Measurements from ENCODE around the gene VPS16.
A peak's percentile ranks its signal among the peaks of the same experiment; 100 is the strongest.
"Not testable (repeated sequence)": the region's sequence is repeated elsewhere in the genome, so short reads cannot be mapped to it uniquely, and the experiment has no call there.

The VPS16 gene

DNA sequence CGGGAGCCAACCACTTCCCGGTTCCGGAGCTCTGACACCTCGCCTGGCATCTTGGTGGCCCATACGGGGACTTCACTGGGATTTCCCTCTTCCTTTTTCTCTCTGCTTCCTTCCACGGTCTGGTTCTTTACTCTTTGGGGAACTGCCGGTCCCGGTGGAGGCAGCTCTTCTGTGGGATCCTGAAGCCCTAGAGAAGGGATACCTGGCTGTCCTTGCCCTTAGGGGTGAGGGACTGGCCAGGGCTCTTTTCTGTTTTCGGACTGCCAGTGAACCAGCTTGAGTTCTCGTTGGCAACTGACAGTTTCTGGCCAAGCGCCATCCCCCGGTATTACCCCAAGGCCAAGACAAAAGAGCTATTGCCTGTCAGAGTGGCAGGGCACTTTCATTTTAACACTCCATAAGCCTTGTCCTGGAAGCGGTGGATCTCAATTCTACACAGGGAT, 39.2 kb upstream of the VPS16 start:
- H3K27me3 Mint-ChIP-seq (ENCODE audit: low read depth), result peaks cover 76% of the 10 kb centered on the region
- H3K36me3 Mint-ChIP-seq (ENCODE audit: low read depth), result peaks cover 3% of the 10 kb centered on the region
- peak overlapping the region; percentile 15 for H3K27ac Mint-ChIP-seq
- H3K4me3 Mint-ChIP-seq, result peak overlapping the region; percentile 75
- H3K9me3 Mint-ChIP-seq, result no peaks in the 10 kb centered on the region
- H3K4me1 Mint-ChIP-seq (ENCODE audit: low read depth), result peaks cover 15% of the 10 kb centered on the region

GRCh38 chr20:2804041-2804828, 36.3 kb upstream of the VPS16 start:
- Mint-ChIP-seq H3K27ac (no peak overlapping the region), H3K4me3 (no peak overlapping the region), H3K9me3 (no peaks in the 10 kb centered on the region), H3K27me3 (ENCODE audit: low read depth) (peaks cover 84% of the 10 kb centered on the region), H3K36me3 (ENCODE audit: low read depth) (peaks cover 3% of the 10 kb centered on the region), H3K4me1 (ENCODE audit: low read depth) (peaks cover 19% of the 10 kb centered on the region)

GRCh38 chr20:2804852-2805688, 35.5 kb upstream of the VPS16 start:
- Mint-ChIP-seq H3K27me3 (ENCODE audit: low read depth) (peaks cover 76% of the 10 kb centered on the region), H3K27ac (no peak overlapping the region), H3K4me1 (ENCODE audit: low read depth) (peaks cover 12% of the 10 kb centered on the region), H3K9me3 (no peaks in the 10 kb centered on the region), H3K36me3 (ENCODE audit: low read depth) (peaks cover under 1% of the 10 kb centered on the region), H3K4me3 (no peak overlapping the region)

- Mint-ChIP-seq H3K4me1 (ENCODE audit: low read depth) (peaks cover 9% of the 10 kb centered on the region), H3K36me3 (ENCODE audit: low read depth) (no peaks in the 10 kb centered on the region), H3K27me3 (ENCODE audit: low read depth) (peaks cover 72% of the 10 kb centered on the region), H3K27ac (no peak overlapping the region), H3K4me3 (no peak overlapping the region), H3K9me3 (no peaks in the 10 kb centered on the region)
These were observed 34.7 kb upstream of the VPS16 start for GRCh38 chr20:2805689-2806350.

DNA sequence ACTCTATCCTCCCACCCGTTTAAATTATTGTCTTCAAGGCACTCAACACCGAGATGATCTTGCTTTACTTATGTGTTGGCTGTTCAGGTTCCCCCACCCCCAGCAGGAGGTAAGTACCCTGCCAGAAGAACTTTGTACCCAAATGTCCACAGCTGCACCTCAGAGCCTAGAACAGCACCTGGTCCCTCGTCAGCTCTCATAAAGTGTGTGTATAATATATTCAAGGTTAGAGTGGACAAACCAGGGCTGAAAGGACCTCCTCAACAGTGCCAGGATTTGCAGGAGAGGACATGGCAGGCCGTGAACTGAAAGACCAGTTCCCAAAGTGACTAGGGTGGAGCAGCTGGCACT, 34.2 kb upstream of the VPS16 start:
- no peak overlapping the region for H3K4me3 Mint-ChIP-seq
- no peak overlapping the region for H3K27ac Mint-ChIP-seq
- H3K27me3 Mint-ChIP-seq (ENCODE audit: low read depth), result peaks cover 72% of the 10 kb centered on the region
- H3K9me3 Mint-ChIP-seq, result peaks cover 5% of the 10 kb centered on the region
- H3K4me1 Mint-ChIP-seq (ENCODE audit: low read depth), result peaks cover 4% of the 10 kb centered on the region
- H3K36me3 Mint-ChIP-seq (ENCODE audit: low read depth), result no peaks in the 10 kb centered on the region

GRCh38 chr20:2807019-2807418, 33.5 kb upstream of the VPS16 start:
- Mint-ChIP-seq H3K27ac (no peak overlapping the region), H3K4me3 (no peak overlapping the region), H3K27me3 (ENCODE audit: low read depth) (peaks cover 72% of the 10 kb centered on the region), H3K9me3 (peaks cover 9% of the 10 kb centered on the region), H3K4me1 (ENCODE audit: low read depth) (peaks cover 4% of the 10 kb centered on the region), H3K36me3 (ENCODE audit: low read depth) (no peaks in the 10 kb centered on the region)

DNA sequence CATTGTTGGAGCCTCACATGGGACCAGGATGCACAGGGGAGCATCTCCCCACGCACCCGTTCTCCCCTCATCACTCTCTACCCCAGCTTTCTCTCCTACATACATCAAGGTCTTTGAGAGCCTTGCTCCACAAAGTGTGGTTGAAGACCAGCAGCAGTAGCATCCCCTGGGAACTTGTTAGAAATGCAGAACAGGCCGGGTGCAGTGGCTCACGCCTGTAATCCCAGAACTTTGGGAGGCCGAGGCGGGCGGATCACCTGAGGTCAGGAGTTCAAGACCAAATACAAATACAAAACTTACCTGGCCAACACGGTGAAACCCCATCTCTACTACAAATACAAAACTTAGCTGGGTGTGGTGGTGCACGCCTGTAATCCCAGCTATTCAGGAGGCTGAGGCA, 32.6 kb upstream of the VPS16 start:
- H3K27ac Mint-ChIP-seq; H3K36me3 Mint-ChIP-seq (ENCODE audit: low read depth); H3K4me1 Mint-ChIP-seq (ENCODE audit: low read depth); H3K4me3 Mint-ChIP-seq: not testable (repeated sequence)
- peaks cover 15% of the 10 kb centered on the region for H3K9me3 Mint-ChIP-seq
- peaks cover 71% of the 10 kb centered on the region for H3K27me3 Mint-ChIP-seq (ENCODE audit: low read depth)

GRCh38 chr20:2809690-2810089, 30.9 kb upstream of the VPS16 start:
- H3K4me3 Mint-ChIP-seq, result no peak overlapping the region
- H3K36me3 Mint-ChIP-seq (ENCODE audit: low read depth), result no peaks in the 10 kb centered on the region
- peaks cover 69% of the 10 kb centered on the region for H3K27me3 Mint-ChIP-seq (ENCODE audit: low read depth)
- peaks cover 20% of the 10 kb centered on the region for H3K9me3 Mint-ChIP-seq
- H3K27ac Mint-ChIP-seq, result no peak overlapping the region
- peaks cover 7% of the 10 kb centered on the region for H3K4me1 Mint-ChIP-seq (ENCODE audit: low read depth)

DNA sequence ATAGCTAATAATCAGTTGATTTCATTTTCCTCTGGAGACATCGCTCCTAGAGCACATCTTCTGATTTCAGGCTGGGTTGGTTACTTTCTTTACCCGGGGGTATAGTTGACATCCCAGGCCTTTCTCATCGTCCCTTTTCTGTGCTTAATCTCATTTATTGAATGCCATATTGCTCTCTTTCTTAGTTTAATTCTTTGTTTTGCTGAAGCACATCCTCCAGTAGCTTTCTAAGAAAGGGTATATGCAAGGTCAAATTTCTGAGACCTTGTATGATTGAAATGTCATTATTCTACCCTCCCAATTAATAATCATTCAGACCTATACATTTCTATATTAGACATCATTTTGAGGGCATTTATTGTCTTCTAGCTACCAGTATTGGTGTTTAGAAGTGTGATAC, 28.4 kb upstream of the VPS16 start:
- H3K27me3 Mint-ChIP-seq (ENCODE audit: low read depth), result peaks cover 57% of the 10 kb centered on the region

GRCh38 chr20:2814076-2814475, 26.5 kb upstream of the VPS16 start:
- Mint-ChIP-seq H3K9me3 (peaks cover 20% of the 10 kb centered on the region), H3K27me3 (ENCODE audit: low read depth) (peaks cover 63% of the 10 kb centered on the region), H3K27ac (no peak overlapping the region), H3K4me1 (ENCODE audit: low read depth) (peaks cover 4% of the 10 kb centered on the region), H3K36me3 (ENCODE audit: low read depth) (no peaks in the 10 kb centered on the region), H3K4me3 (no peak overlapping the region)

More for the DNA sequence above, 28.4 kb upstream of the VPS16 start:
- Mint-ChIP-seq H3K27ac (no peak overlapping the region), H3K4me1 (ENCODE audit: low read depth) (peaks cover 8% of the 10 kb centered on the region), H3K36me3 (ENCODE audit: low read depth) (no peaks in the 10 kb centered on the region), H3K9me3 (peaks cover 20% of the 10 kb centered on the region), H3K4me3 (no peak overlapping the region)

DNA sequence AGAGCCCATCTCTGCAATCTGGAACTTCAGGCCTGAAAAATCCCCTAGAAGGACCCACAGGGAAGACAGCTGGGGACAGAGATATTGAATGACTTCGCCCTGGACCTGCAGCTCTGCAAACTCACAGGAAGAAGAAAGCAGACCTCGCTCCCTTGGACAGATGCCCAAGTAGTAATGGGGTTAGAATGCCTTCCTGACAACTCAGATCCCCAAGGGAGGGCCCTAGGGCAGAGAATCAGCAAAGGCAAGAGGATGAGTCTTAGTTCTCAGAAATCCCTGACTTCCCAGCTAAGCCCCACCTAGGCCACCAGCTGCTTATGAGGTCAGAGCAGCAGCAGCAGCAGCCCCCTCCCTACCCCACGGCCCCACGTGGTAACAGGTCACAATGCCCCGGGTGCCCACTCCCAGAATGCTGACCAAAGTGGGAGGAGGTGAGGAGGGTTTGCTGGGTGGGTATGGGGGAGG, 25.9 kb upstream of the VPS16 start, which contains the start of gene C20orf141:
Gene C20orf141 (plus strand): TSS at position 401 of the 465 bp plus-strand sequence. CDS start 198 bp downstream, outside the sequence.
- no peaks in the 10 kb centered on the region for H3K36me3 Mint-ChIP-seq (ENCODE audit: low read depth)
- peaks cover 4% of the 10 kb centered on the region for H3K4me1 Mint-ChIP-seq (ENCODE audit: low read depth)
- H3K27me3 Mint-ChIP-seq (ENCODE audit: low read depth), result peaks cover 63% of the 10 kb centered on the region
- no peak within 1 kb of the TSS for H3K4me3 Mint-ChIP-seq
- H3K9me3 Mint-ChIP-seq, result peaks cover 20% of the 10 kb centered on the region
- H3K27ac Mint-ChIP-seq, result no peak within 1 kb of the TSS

DNA sequence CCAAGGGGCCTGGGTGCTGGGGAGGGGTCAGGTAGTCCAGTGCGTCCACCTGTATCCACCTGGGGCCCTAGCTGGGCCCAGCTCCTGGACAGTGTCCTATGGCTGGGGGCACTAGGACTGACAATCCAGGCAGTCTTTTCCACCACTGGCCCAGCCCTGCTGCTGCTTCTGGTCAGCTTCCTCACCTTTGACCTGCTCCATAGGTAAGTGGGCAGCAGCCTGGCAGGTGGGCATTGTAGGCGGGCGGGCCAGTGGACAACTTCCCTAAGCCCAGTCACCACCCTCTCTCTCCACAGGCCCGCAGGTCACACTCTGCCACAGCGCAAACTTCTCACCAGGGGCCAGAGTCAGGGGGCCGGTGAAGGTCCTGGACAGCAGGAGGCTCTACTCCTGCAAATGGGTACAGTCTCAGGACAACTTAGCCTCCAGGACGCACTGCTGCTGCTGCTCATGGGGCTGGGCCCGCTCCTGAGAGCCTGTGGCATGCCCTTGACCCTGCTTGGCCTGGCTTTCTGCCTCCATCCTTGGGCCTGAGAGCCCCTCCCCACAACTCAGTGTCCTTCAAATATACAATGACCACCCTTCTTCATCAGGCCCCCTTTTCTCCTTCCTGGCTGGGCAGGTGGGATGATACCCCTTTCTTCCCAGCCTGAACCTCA, 25.2 kb upstream of the VPS16 start:
- H3K27ac Mint-ChIP-seq, result no peak overlapping the region

DNA sequence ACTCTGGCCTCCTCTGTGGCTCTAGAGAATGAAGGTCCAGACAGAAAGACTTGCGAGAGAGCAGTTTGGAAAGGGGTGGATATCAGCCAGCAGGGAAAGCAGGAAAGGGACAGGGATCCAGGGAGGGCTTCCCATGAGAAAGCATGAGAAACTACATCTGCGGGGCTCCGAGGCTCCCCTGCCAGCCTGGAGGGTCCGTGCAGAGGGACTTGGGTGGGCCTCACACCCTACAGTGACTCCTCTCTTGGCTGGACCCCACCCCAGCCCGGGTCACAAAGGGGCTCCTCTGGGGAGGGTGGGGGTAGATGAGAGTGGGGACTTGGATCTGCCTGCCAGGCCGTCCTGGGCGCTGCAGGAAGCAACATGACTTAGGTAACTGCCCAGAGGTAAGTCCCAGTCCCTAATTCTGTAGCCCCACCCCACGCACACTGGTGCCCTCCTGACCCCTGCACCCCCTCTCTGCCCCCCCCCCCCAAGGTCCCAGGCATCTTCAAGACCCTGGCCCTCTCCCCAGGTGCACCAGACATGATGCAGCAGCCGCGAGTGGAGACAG, 24.4 kb upstream of the VPS16 start, which contains the start of gene TMEM239:
Gene TMEM239 (plus strand): TSS at position 335 of the 553 bp plus-strand sequence. CDS start 191 bp downstream, at position 526.
- H3K27ac Mint-ChIP-seq, result no peak within 1 kb of the TSS
- no peaks in the 10 kb centered on the region for H3K36me3 Mint-ChIP-seq (ENCODE audit: low read depth)
- peaks cover 6% of the 10 kb centered on the region for H3K4me1 Mint-ChIP-seq (ENCODE audit: low read depth)
- no peak within 1 kb of the TSS for H3K4me3 Mint-ChIP-seq
- H3K27me3 Mint-ChIP-seq (ENCODE audit: low read depth), result peaks cover 72% of the 10 kb centered on the region
- H3K9me3 Mint-ChIP-seq, result peaks cover 17% of the 10 kb centered on the region

More for the DNA sequence above, 25.2 kb upstream of the VPS16 start:
- Mint-ChIP-seq H3K9me3 (peaks cover 20% of the 10 kb centered on the region), H3K27me3 (ENCODE audit: low read depth) (peaks cover 70% of the 10 kb centered on the region), H3K36me3 (ENCODE audit: low read depth) (no peaks in the 10 kb centered on the region), H3K4me3 (no peak overlapping the region), H3K4me1 (ENCODE audit: low read depth) (peaks cover 6% of the 10 kb centered on the region)
